Erythroblast (primary cell): Measurements from ENCODE around the gene DACH1.

ENCODE experiments used
- DNase-seq, 2 experiments: peaks; one replicate each; lab custom pipeline; 2025; lab: John Stamatoyannopoulos, UW
- GATA1 ChIP-seq: IDR thresholded peaks from 2 replicates; pipeline ENCODE4 v1.6.1; 2011; ENCODE audit warnings: low read depth, mild to moderate bottlenecking, control low read depth, low read length, moderate library complexity
- POLR2A ChIP-seq: IDR thresholded peaks from 2 replicates; pipeline ENCODE4 v1.6.1; 2011; ENCODE audit warnings: mild to moderate bottlenecking, low read length

DACH1 gene

GRCh38 chr13:71758828-71759227 is 108.2 kb downstream of the DACH1 start:
- TF ChIP-seq GATA1: no peak
- TF ChIP-seq POLR2A: no peak
- DNase-seq: no peak

DNA sequence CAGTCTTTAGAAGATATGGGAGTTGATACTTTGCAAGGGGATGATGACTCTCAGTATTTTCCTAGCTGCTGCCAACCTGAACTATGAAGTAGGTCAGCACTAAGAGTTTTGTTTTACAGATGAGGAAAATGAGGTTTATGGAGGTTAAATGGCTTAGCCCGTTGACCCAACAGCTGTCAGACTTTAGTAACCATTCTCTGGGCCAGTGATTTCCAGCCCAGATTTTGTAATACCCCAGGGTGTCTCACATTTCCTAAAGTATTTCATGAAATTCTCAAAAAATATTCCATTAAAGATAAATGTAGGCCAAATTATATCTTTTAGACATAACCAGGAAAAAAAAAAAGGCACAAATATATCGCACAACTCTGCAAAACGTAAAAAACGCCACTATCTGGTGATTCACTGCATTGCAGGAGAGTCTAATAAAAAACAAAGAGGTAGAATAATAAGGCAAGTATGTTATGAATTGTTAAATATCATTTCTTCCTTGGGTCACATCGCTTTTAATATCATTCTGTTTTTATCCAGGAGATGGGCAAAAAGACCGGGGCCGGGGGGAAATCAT is 112.5 kb downstream of the DACH1 start:
- no peak for DNase-seq
- TF ChIP-seq GATA1: no peak

DNA sequence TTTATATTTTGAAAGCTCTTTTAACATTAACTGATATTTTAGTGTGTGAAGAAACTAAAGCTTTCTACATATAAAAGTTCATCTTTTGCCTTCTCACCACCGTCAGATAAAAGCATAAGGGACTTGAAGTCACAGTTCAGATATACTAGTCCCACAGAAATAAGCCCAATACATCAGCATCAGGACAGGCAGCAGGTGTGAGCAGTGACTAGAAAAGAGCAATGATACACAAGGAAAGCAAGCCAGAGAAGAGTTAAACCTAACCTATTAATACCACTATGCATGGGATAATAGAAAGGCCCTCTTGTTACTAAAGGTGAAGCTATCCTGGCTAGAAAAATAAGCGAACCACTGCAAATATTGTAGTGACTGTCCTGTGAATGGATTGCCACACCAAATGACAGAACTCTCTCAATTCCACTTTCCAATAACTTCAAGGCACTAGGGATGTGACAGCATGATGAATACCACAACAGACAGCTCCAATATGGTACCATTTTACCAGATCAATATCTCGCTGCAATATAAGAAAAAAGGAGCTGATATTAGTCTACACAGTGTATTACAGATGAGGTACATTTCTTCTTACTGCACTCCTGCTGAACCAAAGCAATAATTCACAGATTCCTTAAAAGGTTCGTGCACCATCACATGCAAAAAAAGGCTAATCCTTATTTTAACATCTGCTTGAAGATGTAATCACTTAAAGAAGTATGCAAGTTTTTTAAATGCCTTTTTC is 114.1 kb downstream of the DACH1 start:
- no peak for DNase-seq
- no peak for TF ChIP-seq GATA1
- TF ChIP-seq POLR2A: no peak

- DNase-seq: no peak
- no peak for TF ChIP-seq GATA1
Observed at GRCh38 chr13:71751073-71751472, 115.9 kb downstream of the DACH1 start.

DNA sequence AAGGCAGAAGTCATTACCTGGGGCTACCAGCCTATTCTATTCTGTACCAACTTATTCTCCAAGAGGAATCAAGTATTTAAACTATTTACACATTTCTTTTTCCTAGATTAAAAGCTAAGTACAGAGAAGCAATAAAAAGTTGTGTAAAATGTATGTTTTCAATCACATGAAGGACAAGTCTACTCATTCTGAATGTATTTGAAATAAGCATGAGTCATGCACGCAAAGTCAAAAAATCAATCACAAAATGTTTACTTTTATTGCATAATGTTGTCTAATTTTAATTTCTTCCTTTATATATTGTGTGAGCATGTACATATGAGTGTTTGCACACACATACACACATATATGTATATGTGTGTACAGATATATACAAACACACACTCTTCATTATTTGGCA is 136.7 kb downstream of the DACH1 start:
- TF ChIP-seq POLR2A: no peak
- no peak for TF ChIP-seq GATA1
- no peak for DNase-seq

DNA sequence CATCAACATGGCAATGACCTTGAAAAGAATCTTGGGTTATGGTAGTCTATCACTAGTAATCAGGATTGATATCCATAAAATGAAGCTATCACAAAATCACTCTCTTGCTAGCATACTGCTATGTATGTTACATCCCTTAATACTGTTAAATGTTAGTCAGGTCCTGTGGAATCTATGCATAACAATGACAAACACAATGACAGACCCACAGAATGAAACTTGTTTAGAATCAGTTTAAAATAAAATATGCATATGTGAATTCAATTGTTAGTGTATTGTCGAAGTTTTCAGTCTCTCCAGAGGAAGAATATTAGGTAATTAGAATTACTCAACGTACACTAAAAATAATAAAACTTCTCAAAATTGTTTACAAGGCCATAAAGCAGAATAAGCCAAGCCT is 137.6 kb downstream of the DACH1 start:
- TF ChIP-seq POLR2A: no peak
- no peak for TF ChIP-seq GATA1
- no peak for DNase-seq

DNA sequence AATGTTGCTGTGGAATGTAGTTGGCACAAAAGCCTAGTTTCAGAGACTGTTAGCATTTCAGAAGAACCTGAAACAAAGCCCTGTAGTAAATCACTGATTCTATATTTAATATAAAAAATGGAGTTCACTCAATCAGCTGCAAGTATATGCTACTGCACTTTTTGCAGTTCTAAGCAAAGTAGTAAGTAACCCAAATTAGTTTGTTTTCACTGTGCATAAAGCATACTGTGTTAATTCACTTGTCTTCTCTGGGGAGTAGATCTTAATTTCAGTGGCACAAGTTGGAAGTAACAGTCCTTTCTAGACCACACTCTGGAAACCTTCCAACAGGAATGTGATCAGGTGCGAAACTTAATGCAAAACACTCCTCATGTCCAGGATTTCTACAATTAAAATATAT is 139.3 kb downstream of the DACH1 start:
- no peak for DNase-seq
- no peak for TF ChIP-seq POLR2A
- TF ChIP-seq GATA1: no peak

GRCh38 chr13:71727042-71727441 is 140.0 kb downstream of the DACH1 start:
- no peak for DNase-seq
- no peak for TF ChIP-seq GATA1
- no peak for TF ChIP-seq POLR2A

GRCh38 chr13:71722206-71722605 is 144.8 kb downstream of the DACH1 start:
- TF ChIP-seq POLR2A (no peak), GATA1 (no peak)
- no peak for DNase-seq

DNA sequence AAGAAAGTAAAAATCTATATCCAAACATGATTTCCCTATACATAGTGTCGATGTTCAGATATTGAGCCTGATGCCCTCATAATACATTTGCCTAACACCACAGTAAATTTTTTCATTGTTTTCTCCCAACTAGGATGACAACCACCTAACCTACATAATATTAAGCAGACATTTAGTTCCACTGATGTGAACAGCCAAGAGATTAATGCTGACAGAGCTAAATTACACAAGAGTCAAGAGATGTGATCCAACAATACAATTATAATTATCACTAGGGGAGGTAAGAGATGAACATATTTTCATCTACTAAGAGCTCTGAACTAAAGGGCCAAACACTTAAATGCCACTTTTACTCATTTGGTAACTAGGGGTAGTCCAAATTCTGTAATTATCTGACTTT is 145.9 kb downstream of the DACH1 start:
- TF ChIP-seq POLR2A (no peak), GATA1 (no peak)

DNA sequence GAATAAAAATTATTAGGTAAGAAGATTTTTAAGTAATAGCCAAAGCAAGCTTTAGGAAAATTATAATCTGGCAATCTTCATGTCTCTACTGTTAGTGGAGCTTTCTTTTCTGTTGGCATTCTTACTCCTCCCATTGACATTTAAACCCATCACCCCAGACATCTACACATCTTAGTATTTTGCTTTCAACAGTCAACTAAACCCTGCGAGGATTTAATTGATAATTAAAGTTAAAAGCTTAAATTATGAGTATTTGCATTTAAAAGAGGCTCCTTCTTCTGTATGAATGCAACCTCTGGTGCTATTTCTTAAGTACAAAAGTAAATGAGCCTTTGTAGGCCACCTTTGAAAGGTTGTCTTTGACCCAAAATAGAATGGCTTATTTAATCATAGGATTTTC is 148.1 kb downstream of the DACH1 start:
- TF ChIP-seq POLR2A (no peak), GATA1 (no peak)

More for the DNA sequence above, 145.9 kb downstream of the DACH1 start:
- no peak for DNase-seq

DNA sequence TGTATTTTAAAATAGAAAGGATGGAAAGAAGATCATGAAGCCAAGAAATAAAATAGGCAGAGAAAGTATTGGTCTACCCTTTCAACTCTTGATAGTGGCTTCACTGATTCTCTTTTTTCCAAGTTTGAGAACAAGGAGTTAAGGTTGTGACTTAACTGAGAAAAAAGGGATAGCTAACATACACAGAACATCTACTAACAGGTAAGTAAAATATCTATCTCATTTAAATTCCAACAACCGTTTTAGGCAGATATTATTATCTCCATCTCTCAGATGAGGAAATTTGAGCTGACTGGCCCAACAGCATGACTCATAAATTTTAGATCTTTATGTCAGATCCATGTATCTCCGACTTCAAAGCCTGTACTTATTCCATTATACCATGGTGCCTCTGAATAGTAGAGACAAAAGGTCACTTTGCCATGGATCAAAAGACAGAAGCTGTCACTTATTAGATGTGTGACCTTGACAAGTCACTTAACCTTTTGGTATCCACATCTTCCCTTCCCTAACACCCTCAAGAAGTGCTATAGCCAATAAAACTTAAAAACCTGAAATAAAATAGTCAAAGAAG is 152.1 kb downstream of the DACH1 start:
- DNase-seq: no peak
- TF ChIP-seq POLR2A: no peak
- no peak for TF ChIP-seq GATA1

More for the DNA sequence above, 148.1 kb downstream of the DACH1 start:
- no peak for DNase-seq

- TF ChIP-seq POLR2A (no peak), GATA1 (no peak)
- DNase-seq: no peak
Observed at GRCh38 chr13:71712988-71713653, 153.9 kb downstream of the DACH1 start.

GRCh38 chr13:71704656-71705055 is 162.3 kb downstream of the DACH1 start:
- DNase-seq: no peak
- TF ChIP-seq GATA1 (no peak), POLR2A (no peak)

DNA sequence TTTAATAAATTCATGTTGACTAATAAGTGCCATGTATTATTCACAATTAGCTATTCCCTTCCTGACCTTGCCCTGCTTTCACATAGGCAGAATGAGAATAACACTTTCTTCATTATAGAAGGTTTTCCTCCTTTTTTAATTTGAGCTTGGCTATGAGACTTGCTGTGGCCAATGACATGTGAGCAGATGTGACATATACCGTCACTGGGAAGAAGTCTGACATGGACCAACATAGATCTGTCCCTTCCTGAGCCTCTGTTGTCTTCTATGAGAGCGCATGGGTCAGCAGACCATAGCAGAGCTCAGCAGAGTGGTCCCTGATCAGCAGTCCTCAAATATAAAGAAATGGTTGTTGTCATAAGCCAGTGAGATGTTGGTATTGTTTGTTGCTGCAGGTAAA is 163.9 kb downstream of the DACH1 start:
- no peak for DNase-seq
- TF ChIP-seq POLR2A (no peak), GATA1 (no peak)
